NOMO-1 treated with dmso at 0.1 percent for 144 hours (cell line): ENCODE results near the gene DCLK2.
"Not testable (repeated sequence)": the region's sequence is repeated elsewhere in the genome, so short reads cannot be mapped to it uniquely, and the experiment has no call there.

Experiments
- DNase-seq: peaks from one replicate; lab custom pipeline; 2025; ENCODE audit not compliant: unreplicated experiment; lab: John Stamatoyannopoulos, UW

The DCLK2 gene

DNA sequence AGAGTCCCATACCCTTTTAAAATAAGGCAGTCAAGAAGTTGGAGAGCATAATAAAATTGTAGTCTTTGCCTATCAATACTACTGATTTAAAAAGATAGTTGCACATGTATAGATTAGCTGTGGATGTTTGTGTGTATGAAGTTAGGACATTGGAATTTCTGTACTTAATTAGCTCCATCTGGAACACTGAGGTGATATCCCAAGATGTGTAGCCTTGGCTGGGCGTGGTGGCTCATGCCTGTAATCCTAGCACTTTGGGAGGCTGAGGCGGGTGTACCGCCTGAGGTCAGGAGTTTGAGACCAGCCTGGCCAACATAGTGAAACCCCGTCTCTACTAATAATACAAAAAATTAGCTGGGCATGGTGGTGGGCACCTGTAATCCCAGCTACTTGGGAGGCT, 119.0 kb downstream of the DCLK2 start:
- DNase-seq = not testable (repeated sequence)

- no peak for DNase-seq
These were observed 120.8 kb downstream of the DCLK2 start for GRCh38 chr4:150199056-150199455.

- no peak for DNase-seq
These were observed 126.8 kb downstream of the DCLK2 start for GRCh38 chr4:150205016-150205415.

DNA sequence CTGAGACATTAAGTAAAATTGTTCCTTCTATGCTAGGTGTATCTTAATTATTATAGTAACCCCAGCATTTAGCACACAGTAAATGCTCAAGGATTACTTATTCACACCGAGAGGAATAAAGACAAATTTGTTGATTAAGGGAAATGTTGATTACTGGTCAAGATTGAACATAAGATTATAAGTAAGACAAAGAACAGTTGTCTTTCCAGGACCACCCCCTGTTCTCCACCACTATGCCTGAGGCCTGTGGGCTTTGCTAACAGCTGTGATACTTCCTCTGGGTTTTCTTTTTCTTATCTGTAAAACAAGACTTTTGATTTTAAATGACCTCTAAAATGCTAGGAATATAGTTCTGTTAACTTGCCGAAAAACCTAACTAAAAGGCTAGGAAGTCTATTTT, 128.0 kb downstream of the DCLK2 start:
- no peak for DNase-seq

DNA sequence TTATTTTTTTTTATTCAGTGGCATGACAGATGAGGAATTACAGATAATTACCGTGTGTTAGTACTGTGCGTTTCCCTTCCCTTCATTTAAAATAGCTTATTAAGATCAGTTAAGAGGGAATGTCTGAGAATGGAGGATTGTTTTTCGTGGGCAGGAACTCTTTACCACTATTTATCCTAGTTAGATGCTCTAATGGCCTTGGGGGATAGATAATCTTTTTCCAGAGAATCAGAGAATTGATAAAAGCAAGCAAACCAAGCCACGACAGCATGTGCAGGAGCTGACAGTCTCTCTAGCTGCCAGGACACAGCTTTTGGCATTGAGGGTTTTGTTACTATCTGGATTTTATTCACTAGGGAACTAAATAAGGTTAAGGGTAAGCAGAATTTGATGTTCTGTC, 128.7 kb downstream of the DCLK2 start:
- no peak for DNase-seq

GRCh38 chr4:150207871-150208270, 129.6 kb downstream of the DCLK2 start:
- no peak for DNase-seq

DNA sequence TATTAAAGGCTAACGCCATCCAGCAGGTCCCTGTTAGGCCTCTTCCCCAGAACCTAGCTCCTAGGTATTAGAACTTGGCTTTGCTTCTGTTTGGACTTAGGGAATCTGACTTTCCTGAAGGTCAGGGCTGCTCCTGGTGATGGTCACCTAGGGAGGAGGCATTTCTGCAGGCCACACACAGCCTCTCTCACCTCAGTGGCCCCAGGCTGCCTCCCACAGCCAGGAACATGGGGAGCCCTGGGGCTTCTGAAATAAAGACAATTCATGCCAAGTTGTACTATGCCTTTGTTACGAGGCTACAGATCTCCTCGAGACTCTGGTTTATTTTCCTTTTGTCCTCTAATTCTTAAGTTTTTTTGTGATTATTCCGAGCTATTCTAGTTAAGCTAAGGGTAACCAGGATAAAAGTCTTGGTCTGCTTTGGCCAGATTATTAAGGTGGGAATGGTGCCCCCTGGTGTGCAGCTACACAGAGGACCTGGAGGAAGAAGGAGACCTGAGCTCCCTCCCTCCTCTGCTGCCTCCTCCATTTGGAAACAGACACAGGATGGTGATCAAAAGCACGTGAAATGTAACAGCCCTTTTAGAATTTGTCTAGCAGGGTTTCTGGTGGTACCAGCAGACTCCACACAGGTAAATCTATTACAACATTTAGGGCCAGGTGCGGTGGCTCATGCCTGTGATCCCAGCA, 131.0 kb downstream of the DCLK2 start:
- no peak for DNase-seq

- no peak for DNase-seq
These were observed 132.8 kb downstream of the DCLK2 start for GRCh38 chr4:150211016-150211415.

GRCh38 chr4:150211799-150212445, 133.7 kb downstream of the DCLK2 start:
- no peak for DNase-seq

GRCh38 chr4:150212485-150212884, 134.2 kb downstream of the DCLK2 start:
- DNase-seq = no peak

DNA sequence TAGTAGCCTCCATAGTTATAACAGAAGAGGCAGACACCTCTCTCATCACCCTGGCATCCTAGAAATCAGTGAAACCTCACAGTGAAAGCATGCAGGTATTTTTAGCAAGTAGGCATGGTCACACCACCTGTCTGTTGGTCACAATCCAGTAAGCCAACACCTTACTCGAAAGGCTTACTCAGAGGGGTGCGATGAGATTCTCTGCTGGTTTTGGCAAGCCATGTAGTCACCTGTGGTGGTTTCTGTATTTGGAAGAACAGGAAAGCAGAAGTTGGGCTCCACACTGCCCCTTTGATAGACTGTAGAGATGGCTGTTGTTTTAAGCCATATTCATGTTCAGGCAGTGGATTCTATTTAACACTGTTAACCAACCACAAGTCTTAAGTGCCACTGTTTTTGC, 134.7 kb downstream of the DCLK2 start:
- no peak for DNase-seq

GRCh38 chr4:150215601-150216000, 137.4 kb downstream of the DCLK2 start:
- no peak for DNase-seq

GRCh38 chr4:150216726-150217125, 138.5 kb downstream of the DCLK2 start:
- no peak for DNase-seq

GRCh38 chr4:150217192-150217591, 138.9 kb downstream of the DCLK2 start:
- DNase-seq = no peak

GRCh38 chr4:150217808-150218207, 139.6 kb downstream of the DCLK2 start:
- DNase-seq = no peak

DNA sequence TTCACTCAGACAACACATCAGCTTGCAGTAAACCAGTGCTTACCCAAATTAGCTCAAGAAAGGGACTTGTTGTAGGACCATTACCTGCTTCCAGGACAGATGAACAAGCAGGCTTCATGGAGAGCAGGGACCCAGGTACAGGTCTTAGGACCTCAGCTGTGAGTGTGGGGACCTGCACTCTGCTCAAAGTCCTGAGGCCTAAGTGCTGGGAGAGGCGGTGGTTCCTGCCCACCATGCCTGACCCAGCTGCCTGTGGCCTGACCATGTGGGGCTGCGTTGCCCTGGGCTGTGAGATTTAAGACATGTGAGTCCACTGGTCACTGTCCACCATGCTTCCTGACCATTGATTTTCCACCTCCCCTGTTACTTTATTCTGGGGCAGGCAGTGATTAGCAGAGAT, 140.2 kb downstream of the DCLK2 start:
- DNase-seq = no peak

GRCh38 chr4:150219841-150220240, 141.6 kb downstream of the DCLK2 start:
- no peak for DNase-seq

- no peak for DNase-seq
These were observed 146.8 kb downstream of the DCLK2 start for GRCh38 chr4:150224896-150225591.

- no peak for DNase-seq
These were observed 151.3 kb downstream of the DCLK2 start for GRCh38 chr4:150229520-150229919.

DNA sequence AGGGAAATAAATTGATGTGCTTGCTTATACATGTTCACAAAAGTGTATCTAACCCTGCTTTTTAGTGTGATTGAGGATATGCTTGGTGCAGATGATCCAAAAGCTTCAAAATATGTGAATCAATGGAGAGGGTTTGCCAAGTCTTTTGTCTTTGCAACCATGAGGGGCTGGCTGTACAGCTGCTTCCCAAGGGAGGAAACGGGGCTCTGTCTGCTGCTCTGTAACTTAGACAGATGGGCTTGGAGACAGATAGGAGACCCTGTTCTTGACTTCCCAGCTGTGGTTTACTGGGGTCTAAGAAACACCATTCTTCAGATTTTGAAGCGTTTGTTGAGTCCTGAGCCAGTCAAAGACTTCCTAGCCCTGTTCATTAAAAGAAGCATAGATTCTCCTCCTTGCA, 152.3 kb downstream of the DCLK2 start:
- DNase-seq = no peak

GRCh38 chr4:150231107-150231770, 153.0 kb downstream of the DCLK2 start:
- no peak for DNase-seq

- DNase-seq = no peak
These were observed 153.8 kb downstream of the DCLK2 start for GRCh38 chr4:150232029-150232428.
